H1 (cell line): ENCODE results near the gene DRC3. TPM values are rescaled to one million over a fixed set of nuclear protein-coding genes. Genes with fewer than 3 reads are reported as not detected.

Experiments used
- CTCF ChIA-PET: fragments of 300-600 bp; sonication (Branson Sonifier 250); formaldehyde crosslinking; loops from one replicate; lab custom pipeline; 2021; ENCODE audit not compliant: partially characterized antibody; lab: Charles Lee
- POLR2A ChIA-PET: fragments of 300-600 bp; sonication (Branson Sonifier 250); formaldehyde crosslinking; loops from one replicate; lab custom pipeline; 2021; ENCODE audit warnings: inconsistent platforms; ENCODE audit not compliant: partially characterized antibody; lab: Charles Lee
- DNase-seq, 2 experiments: peaks; one replicate each; pipeline versions ENCODE4 v3.0.0 to v3.0.0-alpha.2; 2010 to 2022; ENCODE audit warnings: low spot score in 2 of 2, low read depth in 1 of 2, mixed read lengths in 1 of 2
- FAIRE-seq: peaks from 2 replicates; lab custom pipeline; 2011; peaks lifted over from hg19 to GRCh38; lab: Jason Lieb, UNC
- H2AFZ ChIP-seq: 2 replicates; pipeline ENCODE4 v1.8.1; 2012; ENCODE audit warnings: low read length, inconsistent platforms
- H2AK5ac ChIP-seq: 2 replicates; pipeline ENCODE4 v1.6.1; 2013; ENCODE audit warnings: low read depth, low read length
- H2BK120ac ChIP-seq: replicated peaks from 2 replicates; pipeline ENCODE3; 2013; ENCODE audit warnings: low read depth, low read length, inconsistent platforms
- H2BK12ac ChIP-seq: 2 replicates; pipeline ENCODE4 v1.6.1; 2013; ENCODE audit warnings: low read depth, low read length
- H2BK15ac ChIP-seq: 2 replicates; pipeline ENCODE4 v1.6.1; 2013; ENCODE audit warnings: low read length
- H2BK20ac ChIP-seq: 2 replicates; pipeline ENCODE4 v1.6.1; 2013; ENCODE audit warnings: low read length
- H2BK5ac ChIP-seq: 2 replicates; pipeline ENCODE4 v1.6.1; 2013; ENCODE audit warnings: low read depth, low read length
- H3K14ac ChIP-seq: 2 replicates; pipeline ENCODE4 v1.6.1; 2013; ENCODE audit warnings: inconsistent platforms; ENCODE audit not compliant: insufficient read length
- H3K18ac ChIP-seq: 2 replicates; pipeline ENCODE4 v1.6.1; 2013; ENCODE audit warnings: low read length; ENCODE audit errors: extremely low read depth
- H3K23ac ChIP-seq: 2 replicates; pipeline ENCODE4 v1.6.1; 2013; ENCODE audit warnings: inconsistent platforms; ENCODE audit not compliant: insufficient read length
- H3K23me2 ChIP-seq: 2 replicates; pipeline ENCODE4 v1.6.1; 2013; ENCODE audit warnings: low read depth, low read length
- H3K27ac ChIP-seq: 2 replicates; pipeline ENCODE4 v1.6.1; 2011; ENCODE audit warnings: low read depth, low read length, inconsistent platforms
- H3K27me3 ChIP-seq, 4 experiments: replicated peaks in 1 of 4; 1 replicate in 1 of 4; 2 replicates in 3 of 4; pipeline versions ENCODE4 v1.6.1 to v1.8.1; 2011 to 2013; ENCODE audit warnings: low read length in 3 of 4, mild to moderate bottlenecking in 3 of 4, inconsistent platforms in 2 of 4, mixed read lengths in 2 of 4, moderate library complexity in 1 of 4; ENCODE audit not compliant: control insufficient read depth in 3 of 4, insufficient read depth in 3 of 4; ENCODE audit errors: extremely low read depth in 1 of 4
- H3K36me3 ChIP-seq, 4 experiments: 2 replicates each; pipeline versions ENCODE4 v1.6.1 to v1.8.1; 2011 to 2013; ENCODE audit warnings: mild to moderate bottlenecking in 4 of 4, low read length in 3 of 4, moderate library complexity in 2 of 4, control low read depth in 1 of 4, inconsistent platforms in 1 of 4; ENCODE audit not compliant: insufficient read depth in 4 of 4, control insufficient read depth in 2 of 4
- H3K4ac ChIP-seq: replicated peaks from 2 replicates; pipeline ENCODE3; 2013; ENCODE audit warnings: low read length, low read depth, mixed read lengths, inconsistent platforms; ENCODE audit not compliant: insufficient read length
- H3K4me1 ChIP-seq, 4 experiments: replicated peaks in 1 of 4; 1 replicate in 1 of 4; 2 replicates in 3 of 4; pipeline versions ENCODE4 v1.6.1 to v1.8.1; 2011 to 2013; ENCODE audit warnings: low read length in 3 of 4, inconsistent platforms in 2 of 4, mixed read lengths in 1 of 4; ENCODE audit not compliant: insufficient read depth in 4 of 4, control insufficient read depth in 3 of 4
- H3K4me2 ChIP-seq, 2 experiments: 2 replicates each; pipeline versions ENCODE4 v1.6.1 to v1.8.1; 2011 to 2013; ENCODE audit warnings: low read depth in 2 of 2, low read length in 2 of 2, control low read depth in 1 of 2, inconsistent platforms in 1 of 2, mild to moderate bottlenecking in 1 of 2; ENCODE audit not compliant: insufficient read depth in 1 of 2
- H3K4me3 ChIP-seq, 4 experiments: fragments of 200-600, 300-600 bp in 1 of 4; sonication (generic), shearing (Covaris generic), sonication (Bioruptor Twin) in 1 of 4; 2 replicates each; pipeline versions ENCODE4 v1.5.1 to v1.8.1; 2011 to 2016; ENCODE audit warnings: low read length in 4 of 4, low read depth in 3 of 4, control low read depth in 2 of 4, inconsistent platforms in 2 of 4, mild to moderate bottlenecking in 2 of 4, mixed read lengths in 1 of 4, moderate library complexity in 1 of 4; ENCODE audit not compliant: insufficient read depth in 2 of 4; ENCODE audit errors: extremely low read depth in 1 of 4
- H3K56ac ChIP-seq: replicated peaks from 2 replicates; pipeline ENCODE3; 2013; ENCODE audit warnings: low read depth, mild to moderate bottlenecking, mixed read lengths, low read length, inconsistent platforms; ENCODE audit not compliant: insufficient read length
- H3K79me1 ChIP-seq: 2 replicates; pipeline ENCODE4 v1.6.1; 2013; ENCODE audit warnings: low read depth, low read length, control low read depth
- H3K79me2 ChIP-seq, 2 experiments: 2 replicates each; pipeline versions ENCODE4 v1.6.1 to v1.8.1; 2012 to 2013; ENCODE audit warnings: low read length in 2 of 2, mild to moderate bottlenecking in 2 of 2, inconsistent platforms in 1 of 2; ENCODE audit not compliant: insufficient read depth in 2 of 2, control insufficient read depth in 1 of 2
- H3K9ac ChIP-seq, 4 experiments: replicated peaks in 1 of 4; 1 replicate in 1 of 4; 2 replicates in 3 of 4; pipeline versions ENCODE4 v1.6.1 to v1.8.1; 2011 to 2013; ENCODE audit warnings: low read depth in 3 of 4, low read length in 3 of 4, control low read depth in 2 of 4, mild to moderate bottlenecking in 2 of 4, moderate library complexity in 2 of 4, inconsistent platforms in 1 of 4; ENCODE audit errors: extremely low read depth in 1 of 4
- H3K9me3 ChIP-seq, 2 experiments: 2 replicates each; pipeline versions ENCODE4 v1.6.1 to v1.8.1; 2012 to 2013; ENCODE audit warnings: mild to moderate bottlenecking in 2 of 2, moderate library complexity in 2 of 2, control low read depth in 1 of 2, inconsistent platforms in 1 of 2, low read depth in 1 of 2, low read length in 1 of 2, mixed read lengths in 1 of 2; ENCODE audit not compliant: insufficient read depth in 2 of 2
- H4K20me1 ChIP-seq, 2 experiments: replicated peaks in 1 of 2; 2 replicates each; pipeline versions ENCODE3 to v1.8.1; 2011 to 2013; ENCODE audit warnings: inconsistent platforms in 2 of 2, low read length in 2 of 2, mild to moderate bottlenecking in 1 of 2; ENCODE audit not compliant: insufficient read depth in 2 of 2, control insufficient read depth in 1 of 2
- H4K5ac ChIP-seq: 2 replicates; pipeline ENCODE4 v1.6.1; 2013; ENCODE audit warnings: low read length, low read depth, mixed read lengths, inconsistent platforms; ENCODE audit not compliant: insufficient read length
- H4K8ac ChIP-seq: 2 replicates; pipeline ENCODE4 v1.8.0; 2013; ENCODE audit warnings: mild to moderate bottlenecking, moderate library complexity, low read length, inconsistent platforms; ENCODE audit not compliant: insufficient read depth; ENCODE audit errors: extremely low read depth
- H4K91ac ChIP-seq: replicated peaks from 2 replicates; pipeline ENCODE3; 2013; ENCODE audit warnings: low read length, mixed read lengths, inconsistent platforms; ENCODE audit not compliant: insufficient read length
- BACH1 ChIP-seq: IDR thresholded peaks from 2 replicates; pipeline ENCODE4 v1.6.1; 2012; ENCODE audit warnings: low read length, improper control_type of control experiment
- E2F6 ChIP-seq: IDR thresholded peaks from 2 replicates; pipeline ENCODE4 v1.6.1; 2012; ENCODE audit warnings: inconsistent platforms
- RBBP5 ChIP-seq: IDR thresholded peaks from 2 replicates; pipeline ENCODE4 v1.7.1; 2012; ENCODE audit warnings: low read depth, mild to moderate bottlenecking, inconsistent platforms, low read length, moderate library complexity, borderline replicate concordance
- RNF2 ChIP-seq: fragments of 200-900, 300-1000 bp; sonication (generic); IDR thresholded peaks from 2 replicates; pipeline ENCODE4 v1.7.1; 2016; ENCODE audit warnings: borderline replicate concordance, low read depth, mild to moderate bottlenecking, antibody characterized with exemption, low read length; ENCODE audit not compliant: poor library complexity, severe bottlenecking; ENCODE audit errors: missing control alignments
- whole genome bisulfite sequencing, 2 experiments: shearing (Covaris generic) in 1 of 2; methylation state at CpG; one replicate each; pipeline versions ENCODE4 v1.1.6 to v1.1.7; 2013 to 2015; ENCODE audit warnings: low lambda C conversion rate in 2 of 2, mixed read lengths in 2 of 2, inconsistent platforms in 1 of 2, low coverage in 1 of 2, missing lambda C conversion rate in 1 of 2; ENCODE audit not compliant: insufficient replicate concordance in 2 of 2, insufficient coverage in 1 of 2, insufficient read length in 1 of 2; ENCODE audit errors: extremely low coverage in 1 of 2, missing lambda C conversion rate in 1 of 2; 5-methylcytosine and 5-hydroxymethylcytosine counted together
- polyA plus RNA-seq, 7 experiments: library from polyadenylated mRNA; depleted of rRNA in 3 of 7; stranded (reverse) in 5 of 7; unstranded in 2 of 7; fragments of >200 nt in 5 of 7; fragments of 200-250 nt in 2 of 7; gene quantifications; 1 replicate in 5 of 7; 2 replicates in 1 of 7; 4 replicates in 1 of 7; pipeline versions ENCODE4 v1.2.1 to v1.2.3, GENCODE V29; 2011 to 2013; ENCODE audit warnings: missing spikeins in 2 of 7, mixed read lengths in 2 of 7
- total RNA-seq: library from RNA; stranded (reverse); fragmentation: NEBNext Ultra II Directional; extraction: Animal tissue kit (Norgen Biotek cat#: 25700); gene quantifications from 2 replicates; pipeline ENCODE4 v1.2.1, GENCODE V29; 2021

Gene DRC3
- total and polyA plus RNA-seq, 2 of the 8 experiments (the other 6 are each of a cell fraction or from before 2014, with no cell fraction given) = 0.59 TPM; not detected in 1

- Histone ChIP-seq H3K27me3 (no peaks in the 10 kb centered on the region), H4K8ac (no peak overlapping the region), H3K9ac (no peak overlapping the region), H3K14ac (no peak overlapping the region), H2BK12ac (no peak overlapping the region), H3K36me3 (no peaks in the 10 kb centered on the region), H2BK5ac (no peak overlapping the region), H2AFZ (no peak overlapping the region), H4K20me1 (no peaks in the 10 kb centered on the region), H3K56ac (no peak overlapping the region), H3K4ac (no peak overlapping the region), H3K23me2 (no peaks in the 10 kb centered on the region; the same call in 1 of the 2 replicates), H2AK5ac (no peak overlapping the region), H2BK120ac (no peak overlapping the region), H3K9me3 (no peaks in the 10 kb centered on the region), H3K4me1 (no peaks in the 10 kb centered on the region), H3K23ac (no peak overlapping the region), H2BK20ac (no peak overlapping the region), H3K18ac (no peak overlapping the region), H2BK15ac (no peak overlapping the region), H3K79me2 (no peaks in the 10 kb centered on the region), H3K27ac (no peak overlapping the region), H4K91ac (no peak overlapping the region), H4K5ac (no peak overlapping the region), H3K4me2 (no peak overlapping the region), H3K79me1 (no peaks in the 10 kb centered on the region; the same call in 1 of the 2 replicates), H3K4me3 (no peak overlapping the region)
- DNase-seq (no peak), FAIRE-seq (no peak)
- TF ChIP-seq RNF2 (no peak), RBBP5 (no peak), E2F6 (no peak), BACH1 (no peak)
- ChIA-PET POLR2A (no interaction called here), CTCF (no interaction called here)
- WGBS, 2 experiments = 80% methylated on average over 2 of the region's 2 CpGs; no CpG with 5 or more reads in 1 of the 2 experiments
Observed at GRCh38 chr17:17965152-17965721, 7.4 kb upstream of the DRC3 start.
